Testis (tissue), 3 donors: Measurements from ENCODE around the gene SLC7A9. TPM values are rescaled to one million over a fixed set of nuclear protein-coding genes. Genes with fewer than 3 reads are reported as not detected.

Source experiments
- DNase-seq: peaks from one replicate; pipeline ENCODE4 v3.0.0-alpha.2; 2019
- H3K27ac ChIP-seq, 2 donors: fragments of 200-600 bp; sonication (generic); one replicate each; pipeline ENCODE4 v1.5.1; 2019
- H3K27me3 ChIP-seq: fragments of 200-600 bp; sonication (generic); one replicate; pipeline ENCODE4 v1.5.1; 2019
- H3K36me3 ChIP-seq: fragments of 200-600 bp; sonication (generic); one replicate; pipeline ENCODE4 v1.5.1; 2017; ENCODE audit warnings: low read depth; ENCODE audit errors: missing control alignments
- H3K4me1 ChIP-seq: fragments of 200-600 bp; sonication (generic); one replicate; pipeline ENCODE4 v1.5.1; 2019
- H3K4me3 ChIP-seq, 2 donors: fragments of 200-600 bp; sonication (generic); one replicate each; pipeline ENCODE4 v1.5.1; 2017 to 2019
- H3K9me3 ChIP-seq: fragments of 200-600 bp; sonication (generic); one replicate; pipeline ENCODE4 v1.5.1; 2017
- CTCF ChIP-seq, 3 experiments: fragments of 450-650 bp in 2 of 3; fragments of 200-600 bp in 1 of 3; sonication (generic) in 1 of 3; IDR thresholded peaks; one replicate each; pipeline ENCODE4 v1.5.1; 2016 to 2019; ENCODE audit warnings: antibody characterized with exemption in 3 of 3, mild to moderate bottlenecking in 2 of 3, moderate library complexity in 1 of 3
- POLR2A ChIP-seq: fragments of 450-650 bp; IDR thresholded peaks from one replicate; pipeline ENCODE4 v1.6.1; 2017; ENCODE audit warnings: antibody characterized with exemption, mild to moderate bottlenecking, moderate library complexity
- WGBS, 2 donors: methylation state at CpG; one replicate each; pipeline ENCODE4 v1.1.5; 2018; 5-methylcytosine and 5-hydroxymethylcytosine counted together
- intact Hi-C: fragments of 100-400 bp; cut with DNase I; formaldehyde crosslinking; loops from one replicate; pipeline ENCODE4 v1.15.1; 2023; ENCODE audit warnings: low total_unique reads
- polyA plus RNA-seq: library from polyadenylated mRNA; stranded (reverse); fragments of 350-450 nt; fragmentation: Illumina TruSeq; extraction: RNeasy Lipid Tissue Mini Kit (QIAGEN cat#74804); gene quantifications from one replicate; pipeline ENCODE4 v1.2.3, GENCODE V29; 2014; ENCODE audit warnings: low read depth, low replicate concordance; ENCODE audit not compliant: insufficient read depth
- total RNA-seq, 2 donors: library from RNA; depleted of rRNA; stranded (reverse); fragments of >200 nt; gene quantifications; one replicate each; pipeline ENCODE4 v1.2.3, GENCODE V29; 2016

SLC7A9 gene
- total and polyA plus RNA-seq, 3 donors from 2014 or later, result 0.79 to 1.6 (median 1.2) TPM

- TF ChIP-seq POLR2A, result no peak
- no peak for TF ChIP-seq CTCF (IDR thresholded peaks at IDR 0.05)
- Histone ChIP-seq H3K4me1 (no peaks in the 10 kb centered on the region), H3K27me3 (no peaks in the 10 kb centered on the region), H3K27ac (no peak overlapping the region), H3K9me3 (no peaks in the 10 kb centered on the region), H3K36me3 (no peaks in the 10 kb centered on the region), H3K4me3 (no peak overlapping the region)
- intact Hi-C loops, result no loop called here
- DNase-seq, result no peak
- 90 to 91% methylated on average over 3 of the region's 3 CpGs for WGBS, 2 donors
Measured at GRCh38 chr19:32895384-32895783, 25.8 kb upstream of the SLC7A9 start.

GRCh38 chr19:32891609-32892008 is 22.0 kb upstream of the SLC7A9 start:
- H3K36me3 ChIP-seq, result no peaks in the 10 kb centered on the region
- 96 to 99% methylated on average over 2 of the region's 2 CpGs for WGBS, 2 donors
- H3K27me3 ChIP-seq, result no peaks in the 10 kb centered on the region
- intact Hi-C loops, result no loop called here
- no peak for DNase-seq
- H3K9me3 ChIP-seq, result no peaks in the 10 kb centered on the region
- no peak overlapping the region for H3K4me3 ChIP-seq
- TF ChIP-seq CTCF (IDR thresholded peaks at IDR 0.05), result no peak
- no peak for TF ChIP-seq POLR2A
- no peaks in the 10 kb centered on the region for H3K4me1 ChIP-seq
- no peak overlapping the region for H3K27ac ChIP-seq

GRCh38 chr19:32890841-32891240 is 21.3 kb upstream of the SLC7A9 start:
- no peaks in the 10 kb centered on the region for H3K36me3 ChIP-seq
- 94% methylated on average over 10 of the region's 10 CpGs; no CpG with 5 or more reads in 1 of the 2 donors for WGBS, 2 donors
- no peaks in the 10 kb centered on the region for H3K4me1 ChIP-seq
- intact Hi-C loops, result no loop called here
- DNase-seq, result no peak
- no peak overlapping the region for H3K27ac ChIP-seq
- no peak for TF ChIP-seq POLR2A
- TF ChIP-seq CTCF (IDR thresholded peaks at IDR 0.05), result no peak
- H3K27me3 ChIP-seq, result no peaks in the 10 kb centered on the region
- H3K4me3 ChIP-seq, result no peak overlapping the region
- H3K9me3 ChIP-seq, result no peaks in the 10 kb centered on the region

GRCh38 chr19:32890326-32890725 is 20.8 kb upstream of the SLC7A9 start:
- H3K9me3 ChIP-seq, result no peaks in the 10 kb centered on the region
- WGBS, 2 donors, result 95 to 97% methylated on average over 13 of the region's 13 CpGs
- no peaks in the 10 kb centered on the region for H3K4me1 ChIP-seq
- no peak overlapping the region for H3K4me3 ChIP-seq
- TF ChIP-seq POLR2A, result no peak
- no peak for TF ChIP-seq CTCF (IDR thresholded peaks at IDR 0.05)
- intact Hi-C loops, result no loop called here
- no peak overlapping the region for H3K27ac ChIP-seq
- no peaks in the 10 kb centered on the region for H3K36me3 ChIP-seq
- DNase-seq, result no peak
- no peaks in the 10 kb centered on the region for H3K27me3 ChIP-seq

- no peaks in the 10 kb centered on the region for H3K36me3 ChIP-seq
- intact Hi-C loops, result no loop called here
Measured at GRCh38 chr19:32889137-32889934, 19.8 kb upstream of the SLC7A9 start.

More at GRCh38 chr19:32889137-32889934, 19.8 kb upstream of the SLC7A9 start:
- Histone ChIP-seq H3K4me1 (no peaks in the 10 kb centered on the region), H3K27me3 (no peaks in the 10 kb centered on the region), H3K4me3 (no peak overlapping the region), H3K9me3 (no peaks in the 10 kb centered on the region), H3K27ac (no peak overlapping the region)
- 91 to 97% methylated on average over 7 to 11 of the region's 11 CpGs for WGBS, 2 donors
- TF ChIP-seq POLR2A (no peak), CTCF (IDR thresholded peaks at IDR 0.05) (no peak)
- DNase-seq, result no peak
